GM12801 (cell line): ENCODE results near the gene SLIT3.

Source experiments
- TF ChIP-seq, protein P1 (sequence below): IDR thresholded peaks from one replicate; pipeline ENCODE4 v1.5.1; 2011; ENCODE audit warnings: control low read depth; ENCODE audit not compliant: insufficient read length; ENCODE audit errors: extremely low read depth

SLIT3 gene

DNA sequence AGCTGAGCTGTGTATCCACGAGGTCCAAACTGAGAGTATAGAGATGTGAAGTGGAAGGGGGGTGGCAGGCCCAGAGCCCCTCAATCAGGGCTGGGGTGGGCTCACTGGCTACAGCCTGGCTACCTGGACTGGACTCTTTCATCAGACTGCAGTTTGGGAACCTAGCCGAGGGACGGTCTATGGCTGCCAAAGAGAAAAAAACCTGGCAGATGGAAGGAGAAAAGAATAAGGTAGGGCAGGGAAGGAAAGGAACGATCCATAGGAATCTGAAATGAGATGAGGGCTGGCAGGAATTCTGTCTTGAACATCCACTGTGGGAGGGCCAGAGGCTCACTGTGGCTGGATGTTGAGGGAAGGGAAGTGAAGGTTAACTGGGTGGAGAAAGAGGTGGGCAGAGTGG, 497.4 kb downstream of the SLIT3 start:
- TF ChIP-seq, protein P1, sequence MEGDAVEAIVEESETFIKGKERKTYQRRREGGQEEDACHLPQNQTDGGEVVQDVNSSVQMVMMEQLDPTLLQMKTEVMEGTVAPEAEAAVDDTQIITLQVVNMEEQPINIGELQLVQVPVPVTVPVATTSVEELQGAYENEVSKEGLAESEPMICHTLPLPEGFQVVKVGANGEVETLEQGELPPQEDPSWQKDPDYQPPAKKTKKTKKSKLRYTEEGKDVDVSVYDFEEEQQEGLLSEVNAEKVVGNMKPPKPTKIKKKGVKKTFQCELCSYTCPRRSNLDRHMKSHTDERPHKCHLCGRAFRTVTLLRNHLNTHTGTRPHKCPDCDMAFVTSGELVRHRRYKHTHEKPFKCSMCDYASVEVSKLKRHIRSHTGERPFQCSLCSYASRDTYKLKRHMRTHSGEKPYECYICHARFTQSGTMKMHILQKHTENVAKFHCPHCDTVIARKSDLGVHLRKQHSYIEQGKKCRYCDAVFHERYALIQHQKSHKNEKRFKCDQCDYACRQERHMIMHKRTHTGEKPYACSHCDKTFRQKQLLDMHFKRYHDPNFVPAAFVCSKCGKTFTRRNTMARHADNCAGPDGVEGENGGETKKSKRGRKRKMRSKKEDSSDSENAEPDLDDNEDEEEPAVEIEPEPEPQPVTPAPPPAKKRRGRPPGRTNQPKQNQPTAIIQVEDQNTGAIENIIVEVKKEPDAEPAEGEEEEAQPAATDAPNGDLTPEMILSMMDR, result no peak

DNA sequence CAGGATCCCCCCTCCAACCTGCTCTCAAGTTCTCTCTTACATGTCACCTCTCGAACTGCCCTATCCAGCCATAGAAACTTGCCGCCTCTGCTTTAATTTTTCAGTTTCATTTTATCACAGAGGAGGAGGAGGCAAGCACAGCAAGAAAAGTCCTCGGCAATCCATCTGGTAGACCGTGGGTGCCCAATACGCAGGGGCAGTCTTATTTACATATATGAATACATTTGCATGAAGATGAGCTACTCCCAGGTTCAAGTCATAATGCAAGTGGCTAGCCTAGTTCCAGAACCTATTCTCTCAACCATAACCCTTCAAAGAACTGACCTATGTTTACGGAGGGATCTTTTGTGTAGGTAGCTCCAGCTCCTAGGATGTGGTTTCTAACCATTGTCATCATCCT, 498.6 kb downstream of the SLIT3 start:
- TF ChIP-seq, protein P1, result no peak

DNA sequence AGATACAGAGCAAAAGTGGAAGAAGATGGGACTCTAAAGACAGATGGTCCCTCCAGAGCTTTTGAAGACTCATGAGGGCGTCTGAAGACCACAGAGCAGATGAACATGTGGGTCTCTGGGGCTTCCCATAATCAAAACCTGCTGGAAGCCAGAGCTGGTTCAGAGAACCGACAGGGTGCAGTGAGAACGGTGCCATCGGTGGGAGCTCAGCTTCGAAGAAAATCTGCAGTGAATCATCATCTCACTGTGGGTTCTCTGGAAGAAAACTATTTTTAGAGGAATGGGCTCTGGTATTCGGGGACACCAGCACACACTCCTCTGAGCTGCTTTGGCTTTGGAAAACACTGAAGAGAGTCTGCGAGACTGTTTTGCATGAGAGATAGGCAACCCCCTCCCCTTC, 499.4 kb downstream of the SLIT3 start:
- TF ChIP-seq, protein P1, result no peak

- TF ChIP-seq, protein P1, result no peak
Measured at GRCh38 chr5:168800701-168801100, 500.2 kb downstream of the SLIT3 start.

DNA sequence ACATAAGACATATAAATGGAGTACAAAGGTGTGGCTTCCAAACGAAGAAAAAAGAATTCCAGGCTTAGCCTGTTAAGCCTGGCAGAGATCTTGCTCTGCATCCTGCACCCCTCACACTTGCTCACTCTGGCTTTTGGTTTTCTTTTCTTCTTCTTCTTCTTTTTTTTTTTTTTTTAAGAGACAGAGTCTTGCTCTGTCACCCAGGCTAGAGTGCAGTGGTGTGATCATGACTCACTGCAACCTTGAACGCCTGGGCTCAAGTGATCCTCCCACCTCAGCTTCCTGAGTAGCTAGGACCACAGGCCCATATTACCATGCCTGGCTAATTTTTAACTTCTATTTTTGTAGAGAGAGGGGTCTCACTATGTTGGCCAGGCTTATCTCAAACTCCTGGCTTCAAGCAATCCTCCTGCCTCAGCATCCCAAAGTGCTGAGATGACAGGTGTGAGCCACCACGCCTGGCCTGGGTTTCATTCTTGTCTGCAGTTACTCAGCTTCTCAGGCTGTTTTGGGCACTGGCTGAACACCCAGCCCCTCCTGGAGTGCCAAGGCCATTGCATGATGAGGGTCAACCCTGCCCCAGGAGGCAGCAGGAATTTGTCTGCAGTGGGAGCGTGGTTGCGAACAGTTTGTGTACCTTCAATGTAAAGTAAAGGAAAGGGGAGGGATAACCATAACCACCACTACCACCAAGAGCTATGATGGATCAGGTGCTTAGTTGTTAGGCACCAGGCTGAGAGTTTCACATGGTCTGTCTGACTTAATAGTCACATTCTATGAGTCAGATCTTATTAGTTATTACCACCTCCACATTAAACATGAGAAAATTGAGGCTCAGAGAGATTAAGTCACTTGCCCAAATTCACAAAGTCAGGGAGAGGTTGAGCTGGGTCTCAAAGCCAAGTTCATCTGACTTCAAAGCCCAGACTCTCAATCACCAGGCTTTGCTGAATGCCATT, 502.6 kb downstream of the SLIT3 start:
- TF ChIP-seq, protein P1, result no peak

GRCh38 chr5:168796593-168797580, 504.1 kb downstream of the SLIT3 start:
- TF ChIP-seq, protein P1, result no peak

- TF ChIP-seq, protein P1, result no peak
Measured at GRCh38 chr5:168796000-168796399, 504.9 kb downstream of the SLIT3 start.
